Esophagus muscularis mucosa (tissue), 4 donors: ENCODE data around the gene CCDC9. TPM values are rescaled to one million over a fixed set of nuclear protein-coding genes. Genes with fewer than 3 reads are reported as not detected.

Experiments
- DNase-seq: peaks from one replicate; pipeline ENCODE4 v3.0.0-alpha.2; 2017; ENCODE audit errors: extremely low spot score
- H3K27ac ChIP-seq, 4 donors: fragments of 200-600 bp; sonication (generic); replicated peaks in 1 of 4; 1 replicate in 3 of 4; 2 replicates in 1 of 4; pipeline ENCODE4 v1.5.1; 2016 to 2019; ENCODE audit warnings: mild to moderate bottlenecking in 1 of 4
- H3K27me3 ChIP-seq, 4 donors: fragments of 200-600 bp; sonication (generic); one replicate each; pipeline versions ENCODE4 v1.5.1 to v1.6.0; 2016 to 2019
- H3K36me3 ChIP-seq, 4 donors: fragments of 200-600 bp; sonication (generic); one replicate each; pipeline ENCODE4 v1.5.1; 2016 to 2019
- H3K4me1 ChIP-seq, 4 donors: fragments of 200-600 bp; sonication (generic); one replicate each; pipeline ENCODE4 v1.5.1; 2016 to 2019
- H3K4me3 ChIP-seq, 4 donors: fragments of 200-600 bp; sonication (generic); 1 replicate in 2 of 4; 2 replicates in 2 of 4; pipeline ENCODE4 v1.5.1; 2016 to 2019; ENCODE audit warnings: mild to moderate bottlenecking in 4 of 4, moderate library complexity in 1 of 4
- H3K9me3 ChIP-seq, 4 donors: fragments of 200-600 bp; sonication (generic); 1 replicate in 3 of 4; 2 replicates in 1 of 4; pipeline ENCODE4 v1.5.1; 2016 to 2019
- CTCF ChIP-seq, 3 experiments: fragments of 200-600 bp in 2 of 3; fragments of 450-650 bp in 1 of 3; sonication (generic) in 2 of 3; IDR thresholded peaks; one replicate each; pipeline ENCODE4 v1.5.1; 2017 to 2019; ENCODE audit warnings: antibody characterized with exemption in 3 of 3, mild to moderate bottlenecking in 2 of 3, moderate library complexity in 1 of 3
- EP300 ChIP-seq: sonication (generic); formaldehyde crosslinking; IDR thresholded peaks from one replicate; pipeline ENCODE4 v1.6.1; 2017; ENCODE audit warnings: antibody characterized with exemption
- POLR2A ChIP-seq: fragments of 450-650 bp; IDR thresholded peaks from one replicate; pipeline ENCODE4 v1.6.1; 2017; ENCODE audit warnings: antibody characterized with exemption, moderate library complexity, mild to moderate bottlenecking, low read depth
- POLR2AphosphoS5 ChIP-seq, 2 donors: sonication (generic); formaldehyde crosslinking; IDR thresholded peaks; one replicate each; pipeline ENCODE4 v1.6.1; 2017; ENCODE audit warnings: antibody characterized with exemption in 2 of 2
- WGBS: methylation state at CpG from one replicate; pipeline ENCODE4 v1.1.5; 2018; 5-methylcytosine and 5-hydroxymethylcytosine counted together
- intact Hi-C: fragments of 100-400 bp; cut with DNase I; formaldehyde crosslinking; loops from one replicate; pipeline ENCODE4 v1.15.1; 2023
- total RNA-seq, 4 donors: library from RNA; depleted of rRNA; stranded (reverse); fragments of >200 nt; gene quantifications; one replicate each; pipeline versions ENCODE4 v1.1.0 to v1.2.1, GENCODE V29; 2016

CCDC9 gene
- total RNA-seq, 4 donors from 2014 or later: 22.4 to 30.6 (median 25.5) TPM

- DNase-seq: peak; percentile 100
- Histone ChIP-seq H3K27me3 (no peaks in the 10 kb centered on the region), H3K36me3 (peaks cover 18 to 37% (median 35%) of the 10 kb centered on the region in 4 donors), H3K27ac (peak overlapping the region; percentile 89 to 93 (median 91)), H3K9me3 (no peaks in the 10 kb centered on the region), H3K4me3 (peak overlapping the region; percentile 52 to 67 (median 60)), H3K4me1 (peaks cover 27 to 48% (median 39%) of the 10 kb centered on the region in 4 donors)
- 1% methylated on average over 34 of the region's 52 CpGs for WGBS
- intact Hi-C loops: no loop called here
- TF ChIP-seq CTCF (IDR thresholded peaks at IDR 0.05) (no peak), POLR2AphosphoS5 (IDR thresholded peaks at IDR 0.05) (peak in 1 of 2 donors; percentile 64), EP300 (no peak)
These were observed 527 bp downstream of the CCDC9 start for GRCh38 chr19:47256693-47257410.

- intact Hi-C loops: no loop called here
- Histone ChIP-seq H3K27ac (peak overlapping the region; percentile 89 to 93 (median 91)), H3K9me3 (no peaks in the 10 kb centered on the region), H3K4me1 (peaks cover 27 to 48% (median 39%) of the 10 kb centered on the region in 4 donors), H3K4me3 (peak overlapping the region; percentile 52 to 67 (median 58)), H3K27me3 (no peaks in the 10 kb centered on the region), H3K36me3 (peaks cover 22 to 45% (median 43%) of the 10 kb centered on the region in 4 donors)
- TF ChIP-seq EP300 (peak; percentile 19), POLR2AphosphoS5 (IDR thresholded peaks at IDR 0.05) (peak; percentile 74 to 76), POLR2A (peak; percentile 20), CTCF (IDR thresholded peaks at IDR 0.05) (no peak)
- DNase-seq: no peak
- 4% methylated on average over 29 of the region's 29 CpGs for WGBS
These were observed 1.3 kb downstream of the CCDC9 start for GRCh38 chr19:47257411-47258169.

- Histone ChIP-seq H3K36me3 (peaks cover 22 to 53% (median 51%) of the 10 kb centered on the region in 4 donors), H3K4me3 (peak overlapping the region in 3 of 4 donors; percentile 52 to 67 (median 63))
These were observed 2.1 kb downstream of the CCDC9 start for GRCh38 chr19:47258434-47258833.

GRCh38 chr19:47258895-47259555 is 2.7 kb downstream of the CCDC9 start:
- intact Hi-C loops: no loop called here
- peaks cover 27 to 48% (median 39%) of the 10 kb centered on the region in 4 donors for H3K4me1 ChIP-seq
- no peak for DNase-seq
- 89% methylated on average over 6 of the region's 6 CpGs for WGBS
- H3K4me3 ChIP-seq: no peak overlapping the region
- no peaks in the 10 kb centered on the region for H3K27me3 ChIP-seq
- H3K36me3 ChIP-seq: peaks cover 26 to 59% (median 57%) of the 10 kb centered on the region in 4 donors
- no peaks in the 10 kb centered on the region for H3K9me3 ChIP-seq
- H3K27ac ChIP-seq: peak overlapping the region; percentile 89 to 93 (median 91)
- TF ChIP-seq EP300: no peak
- TF ChIP-seq CTCF (IDR thresholded peaks at IDR 0.05): no peak
- no peak for TF ChIP-seq POLR2AphosphoS5 (IDR thresholded peaks at IDR 0.05)
- TF ChIP-seq POLR2A: no peak

More at GRCh38 chr19:47258434-47258833, 2.1 kb downstream of the CCDC9 start:
- H3K27me3 ChIP-seq: no peaks in the 10 kb centered on the region
- peaks cover 27 to 48% (median 39%) of the 10 kb centered on the region in 4 donors for H3K4me1 ChIP-seq
- DNase-seq: no peak
- H3K27ac ChIP-seq: peak overlapping the region; percentile 89 to 93 (median 91)
- WGBS: 83% methylated on average over 9 of the region's 9 CpGs
- TF ChIP-seq POLR2A: no peak
- TF ChIP-seq POLR2AphosphoS5 (IDR thresholded peaks at IDR 0.05): no peak
- no peak for TF ChIP-seq EP300
- TF ChIP-seq CTCF (IDR thresholded peaks at IDR 0.05): no peak
- H3K9me3 ChIP-seq: no peaks in the 10 kb centered on the region
- intact Hi-C loops: no loop called here
